HG02678 (cell line): Measurements from ENCODE around the gene ST6GALNAC2.

ENCODE experiments used
- ATAC-seq: cut with Tn5 transposase; IDR thresholded peaks from one replicate; pipeline ENCODE4 v1.9.1; 2021; ENCODE audit warnings: mild to moderate bottlenecking, moderate library complexity; ENCODE audit not compliant: unreplicated experiment

ST6GALNAC2 gene

GRCh38 chr17:76601065-76601464 lies 15.4 kb upstream of the ST6GALNAC2 start:
- no peak for ATAC-seq

GRCh38 chr17:76599694-76600460 lies 14.2 kb upstream of the ST6GALNAC2 start:
- ATAC-seq, result no peak

GRCh38 chr17:76598004-76598439 lies 12.4 kb upstream of the ST6GALNAC2 start:
- ATAC-seq, result no peak

- no peak for ATAC-seq
These were observed 11.7 kb upstream of the ST6GALNAC2 start for GRCh38 chr17:76597156-76598003.

- no peak for ATAC-seq
These were observed 9.0 kb upstream of the ST6GALNAC2 start for GRCh38 chr17:76594690-76595089.

GRCh38 chr17:76593959-76594358 lies 8.3 kb upstream of the ST6GALNAC2 start:
- no peak for ATAC-seq

- ATAC-seq, result no peak
These were observed 7.7 kb upstream of the ST6GALNAC2 start for GRCh38 chr17:76593384-76593826.

- ATAC-seq, result no peak
These were observed 2.5 kb upstream of the ST6GALNAC2 start for GRCh38 chr17:76588182-76588581.

GRCh38 chr17:76586741-76587487 lies 1.3 kb upstream of the ST6GALNAC2 start:
- ATAC-seq, result no peak

GRCh38 chr17:76585033-76585648 lies 519 bp downstream of the ST6GALNAC2 start:
- no peak for ATAC-seq

GRCh38 chr17:76584427-76585032 lies 1.1 kb downstream of the ST6GALNAC2 start:
- no peak for ATAC-seq

GRCh38 chr17:76582660-76583059 lies 3.0 kb downstream of the ST6GALNAC2 start:
- no peak for ATAC-seq

- no peak for ATAC-seq
These were observed 4.1 kb downstream of the ST6GALNAC2 start for GRCh38 chr17:76581515-76581914.

- no peak for ATAC-seq
These were observed 6.4 kb downstream of the ST6GALNAC2 start for GRCh38 chr17:76579281-76579680.

- ATAC-seq, result no peak
These were observed 7.3 kb downstream of the ST6GALNAC2 start for GRCh38 chr17:76578376-76578775.

- ATAC-seq, result no peak
These were observed 7.8 kb downstream of the ST6GALNAC2 start for GRCh38 chr17:76577876-76578275.

- ATAC-seq, result no peak
These were observed 9.5 kb downstream of the ST6GALNAC2 start for GRCh38 chr17:76576189-76576588.

- ATAC-seq, result no peak
These were observed 10.1 kb downstream of the ST6GALNAC2 start for GRCh38 chr17:76575570-76575969.

- no peak for ATAC-seq
These were observed 11.5 kb downstream of the ST6GALNAC2 start for GRCh38 chr17:76574166-76574565.

GRCh38 chr17:76573096-76573495 lies 12.6 kb downstream of the ST6GALNAC2 start:
- no peak for ATAC-seq
